H1 (cell line): ENCODE results near the gene CHST11. TPM values are rescaled to one million over a fixed set of nuclear protein-coding genes. Genes with fewer than 3 reads are reported as not detected.

Source experiments
- CTCF ChIA-PET: fragments of 300-600 bp; sonication (Branson Sonifier 250); formaldehyde crosslinking; loops from one replicate; lab custom pipeline; 2021; ENCODE audit not compliant: partially characterized antibody; lab: Charles Lee
- POLR2A ChIA-PET: fragments of 300-600 bp; sonication (Branson Sonifier 250); formaldehyde crosslinking; loops from one replicate; lab custom pipeline; 2021; ENCODE audit warnings: inconsistent platforms; ENCODE audit not compliant: partially characterized antibody; lab: Charles Lee
- DNase-seq, 2 experiments: peaks; one replicate each; pipeline versions ENCODE4 v3.0.0 to v3.0.0-alpha.2; 2010 to 2022; ENCODE audit warnings: low spot score in 2 of 2, low read depth in 1 of 2, mixed read lengths in 1 of 2
- FAIRE-seq: peaks from 2 replicates; lab custom pipeline; 2011; peaks lifted over from hg19 to GRCh38; lab: Jason Lieb, UNC
- H2AFZ ChIP-seq: 2 replicates; pipeline ENCODE4 v1.8.1; 2012; ENCODE audit warnings: low read length, inconsistent platforms
- H2AK5ac ChIP-seq: 2 replicates; pipeline ENCODE4 v1.6.1; 2013; ENCODE audit warnings: low read depth, low read length
- H2BK120ac ChIP-seq: replicated peaks from 2 replicates; pipeline ENCODE3; 2013; ENCODE audit warnings: low read depth, low read length, inconsistent platforms
- H2BK12ac ChIP-seq: 2 replicates; pipeline ENCODE4 v1.6.1; 2013; ENCODE audit warnings: low read depth, low read length
- H2BK15ac ChIP-seq: 2 replicates; pipeline ENCODE4 v1.6.1; 2013; ENCODE audit warnings: low read length
- H2BK20ac ChIP-seq: 2 replicates; pipeline ENCODE4 v1.6.1; 2013; ENCODE audit warnings: low read length
- H2BK5ac ChIP-seq: 2 replicates; pipeline ENCODE4 v1.6.1; 2013; ENCODE audit warnings: low read depth, low read length
- H3K14ac ChIP-seq: 2 replicates; pipeline ENCODE4 v1.6.1; 2013; ENCODE audit warnings: inconsistent platforms; ENCODE audit not compliant: insufficient read length
- H3K18ac ChIP-seq: 2 replicates; pipeline ENCODE4 v1.6.1; 2013; ENCODE audit warnings: low read length; ENCODE audit errors: extremely low read depth
- H3K23ac ChIP-seq: 2 replicates; pipeline ENCODE4 v1.6.1; 2013; ENCODE audit warnings: inconsistent platforms; ENCODE audit not compliant: insufficient read length
- H3K23me2 ChIP-seq: 2 replicates; pipeline ENCODE4 v1.6.1; 2013; ENCODE audit warnings: low read depth, low read length
- H3K27ac ChIP-seq: 2 replicates; pipeline ENCODE4 v1.6.1; 2011; ENCODE audit warnings: low read depth, low read length, inconsistent platforms
- H3K27me3 ChIP-seq, 4 experiments: replicated peaks in 1 of 4; 1 replicate in 1 of 4; 2 replicates in 3 of 4; pipeline versions ENCODE4 v1.6.1 to v1.8.1; 2011 to 2013; ENCODE audit warnings: low read length in 3 of 4, mild to moderate bottlenecking in 3 of 4, inconsistent platforms in 2 of 4, mixed read lengths in 2 of 4, moderate library complexity in 1 of 4; ENCODE audit not compliant: control insufficient read depth in 3 of 4, insufficient read depth in 3 of 4; ENCODE audit errors: extremely low read depth in 1 of 4
- H3K36me3 ChIP-seq, 4 experiments: 2 replicates each; pipeline versions ENCODE4 v1.6.1 to v1.8.1; 2011 to 2013; ENCODE audit warnings: mild to moderate bottlenecking in 4 of 4, low read length in 3 of 4, moderate library complexity in 2 of 4, control low read depth in 1 of 4, inconsistent platforms in 1 of 4; ENCODE audit not compliant: insufficient read depth in 4 of 4, control insufficient read depth in 2 of 4
- H3K4ac ChIP-seq: replicated peaks from 2 replicates; pipeline ENCODE3; 2013; ENCODE audit warnings: low read length, low read depth, mixed read lengths, inconsistent platforms; ENCODE audit not compliant: insufficient read length
- H3K4me1 ChIP-seq, 4 experiments: replicated peaks in 1 of 4; 1 replicate in 1 of 4; 2 replicates in 3 of 4; pipeline versions ENCODE4 v1.6.1 to v1.8.1; 2011 to 2013; ENCODE audit warnings: low read length in 3 of 4, inconsistent platforms in 2 of 4, mixed read lengths in 1 of 4; ENCODE audit not compliant: insufficient read depth in 4 of 4, control insufficient read depth in 3 of 4
- H3K4me2 ChIP-seq, 2 experiments: 2 replicates each; pipeline versions ENCODE4 v1.6.1 to v1.8.1; 2011 to 2013; ENCODE audit warnings: low read depth in 2 of 2, low read length in 2 of 2, control low read depth in 1 of 2, inconsistent platforms in 1 of 2, mild to moderate bottlenecking in 1 of 2; ENCODE audit not compliant: insufficient read depth in 1 of 2
- H3K4me3 ChIP-seq, 4 experiments: fragments of 200-600, 300-600 bp in 1 of 4; sonication (generic), shearing (Covaris generic), sonication (Bioruptor Twin) in 1 of 4; 2 replicates each; pipeline versions ENCODE4 v1.5.1 to v1.8.1; 2011 to 2016; ENCODE audit warnings: low read length in 4 of 4, low read depth in 3 of 4, control low read depth in 2 of 4, inconsistent platforms in 2 of 4, mild to moderate bottlenecking in 2 of 4, mixed read lengths in 1 of 4, moderate library complexity in 1 of 4; ENCODE audit not compliant: insufficient read depth in 2 of 4; ENCODE audit errors: extremely low read depth in 1 of 4
- H3K56ac ChIP-seq: replicated peaks from 2 replicates; pipeline ENCODE3; 2013; ENCODE audit warnings: low read depth, mild to moderate bottlenecking, mixed read lengths, low read length, inconsistent platforms; ENCODE audit not compliant: insufficient read length
- H3K79me1 ChIP-seq: 2 replicates; pipeline ENCODE4 v1.6.1; 2013; ENCODE audit warnings: low read depth, low read length, control low read depth
- H3K79me2 ChIP-seq, 2 experiments: 2 replicates each; pipeline versions ENCODE4 v1.6.1 to v1.8.1; 2012 to 2013; ENCODE audit warnings: low read length in 2 of 2, mild to moderate bottlenecking in 2 of 2, inconsistent platforms in 1 of 2; ENCODE audit not compliant: insufficient read depth in 2 of 2, control insufficient read depth in 1 of 2
- H3K9ac ChIP-seq, 4 experiments: replicated peaks in 1 of 4; 1 replicate in 1 of 4; 2 replicates in 3 of 4; pipeline versions ENCODE4 v1.6.1 to v1.8.1; 2011 to 2013; ENCODE audit warnings: low read depth in 3 of 4, low read length in 3 of 4, control low read depth in 2 of 4, mild to moderate bottlenecking in 2 of 4, moderate library complexity in 2 of 4, inconsistent platforms in 1 of 4; ENCODE audit errors: extremely low read depth in 1 of 4
- H3K9me3 ChIP-seq, 2 experiments: 2 replicates each; pipeline versions ENCODE4 v1.6.1 to v1.8.1; 2012 to 2013; ENCODE audit warnings: mild to moderate bottlenecking in 2 of 2, moderate library complexity in 2 of 2, control low read depth in 1 of 2, inconsistent platforms in 1 of 2, low read depth in 1 of 2, low read length in 1 of 2, mixed read lengths in 1 of 2; ENCODE audit not compliant: insufficient read depth in 2 of 2
- H4K20me1 ChIP-seq, 2 experiments: replicated peaks in 1 of 2; 2 replicates each; pipeline versions ENCODE3 to v1.8.1; 2011 to 2013; ENCODE audit warnings: inconsistent platforms in 2 of 2, low read length in 2 of 2, mild to moderate bottlenecking in 1 of 2; ENCODE audit not compliant: insufficient read depth in 2 of 2, control insufficient read depth in 1 of 2
- H4K5ac ChIP-seq: 2 replicates; pipeline ENCODE4 v1.6.1; 2013; ENCODE audit warnings: low read length, low read depth, mixed read lengths, inconsistent platforms; ENCODE audit not compliant: insufficient read length
- H4K8ac ChIP-seq: 2 replicates; pipeline ENCODE4 v1.8.0; 2013; ENCODE audit warnings: mild to moderate bottlenecking, moderate library complexity, low read length, inconsistent platforms; ENCODE audit not compliant: insufficient read depth; ENCODE audit errors: extremely low read depth
- H4K91ac ChIP-seq: replicated peaks from 2 replicates; pipeline ENCODE3; 2013; ENCODE audit warnings: low read length, mixed read lengths, inconsistent platforms; ENCODE audit not compliant: insufficient read length
- BCL11A ChIP-seq, 2 experiments: IDR thresholded peaks; one replicate each; pipeline ENCODE4 v1.6.1; 2011; ENCODE audit warnings: low read depth in 2 of 2, low read length in 2 of 2, mild to moderate bottlenecking in 2 of 2
- CHD2 ChIP-seq: IDR thresholded peaks from 2 replicates; pipeline ENCODE4 v1.6.1; 2012; ENCODE audit warnings: low read length, improper control_type of control experiment
- TEAD4 ChIP-seq: IDR thresholded peaks from 2 replicates; pipeline ENCODE4 v1.6.1; 2012; ENCODE audit warnings: low read depth, low read length, inconsistent platforms, mixed read lengths
- WGBS, 2 experiments: shearing (Covaris generic) in 1 of 2; methylation state at CpG; one replicate each; pipeline versions ENCODE4 v1.1.6 to v1.1.7; 2013 to 2015; ENCODE audit warnings: low lambda C conversion rate in 2 of 2, mixed read lengths in 2 of 2, inconsistent platforms in 1 of 2, low coverage in 1 of 2, missing lambda C conversion rate in 1 of 2; ENCODE audit not compliant: insufficient replicate concordance in 2 of 2, insufficient coverage in 1 of 2, insufficient read length in 1 of 2; ENCODE audit errors: extremely low coverage in 1 of 2, missing lambda C conversion rate in 1 of 2; 5-methylcytosine and 5-hydroxymethylcytosine counted together
- polyA plus RNA-seq, 7 experiments: library from polyadenylated mRNA; depleted of rRNA in 3 of 7; stranded (reverse) in 5 of 7; unstranded in 2 of 7; fragments of >200 nt in 5 of 7; fragments of 200-250 nt in 2 of 7; gene quantifications; 1 replicate in 5 of 7; 2 replicates in 1 of 7; 4 replicates in 1 of 7; pipeline versions ENCODE4 v1.2.1 to v1.2.3, GENCODE V29; 2011 to 2013; ENCODE audit warnings: missing spikeins in 2 of 7, mixed read lengths in 2 of 7
- total RNA-seq: library from RNA; stranded (reverse); fragmentation: NEBNext Ultra II Directional; extraction: Animal tissue kit (Norgen Biotek cat#: 25700); gene quantifications from 2 replicates; pipeline ENCODE4 v1.2.1, GENCODE V29; 2021

CHST11 gene
- total and polyA plus RNA-seq, 2 of the 8 experiments (the other 6 are each of a cell fraction or from before 2014, with no cell fraction given), result 14.4 to 20.8 TPM

DNA sequence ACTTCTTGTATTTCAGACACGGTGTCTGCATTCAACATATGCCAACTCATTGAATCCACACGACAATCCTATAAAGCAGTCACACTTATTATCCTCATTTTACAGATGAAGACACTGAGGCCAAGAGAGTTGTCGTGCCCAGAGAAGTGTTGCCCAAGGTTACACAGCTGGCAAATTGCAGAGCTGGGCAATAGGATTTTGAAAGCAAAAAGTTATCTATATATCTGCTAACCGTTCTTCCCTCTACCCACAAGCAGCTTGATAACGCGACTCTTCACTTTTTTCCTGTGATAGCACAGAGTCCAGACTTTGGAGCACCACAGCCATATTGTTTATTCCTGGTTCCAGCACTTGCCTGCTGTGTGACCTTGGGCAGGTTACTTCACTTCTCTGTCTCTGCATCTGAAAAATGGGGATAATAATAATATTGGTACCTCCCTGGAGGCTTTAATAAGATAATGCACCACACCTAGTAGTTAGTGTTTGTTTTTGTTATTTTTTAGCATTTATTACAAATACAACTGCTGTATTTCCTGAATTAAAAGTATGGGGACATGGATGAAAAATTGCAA, 82.2 kb downstream of the CHST11 start:
- no peaks in the 10 kb centered on the region for H3K27me3 ChIP-seq
- no peak overlapping the region for H3K4me3 ChIP-seq
- H2BK20ac ChIP-seq, result no peak overlapping the region
- H3K9me3 ChIP-seq, result no peaks in the 10 kb centered on the region
- POLR2A ChIA-PET, result no interaction called here
- H4K20me1 ChIP-seq, result peaks cover 2 to 6% of the 10 kb centered on the region in 2 experiments
- DNase-seq (no peak), FAIRE-seq (no peak)
- no peak overlapping the region for H2BK15ac ChIP-seq
- H3K23ac ChIP-seq, result no peak overlapping the region
- no peak overlapping the region for H3K14ac ChIP-seq
- no peak overlapping the region for H4K8ac ChIP-seq
- no peaks in the 10 kb centered on the region for H3K23me2 ChIP-seq
- H3K18ac ChIP-seq, result no peak overlapping the region
- H4K91ac ChIP-seq, result no peak overlapping the region
- H2AFZ ChIP-seq, result no peak overlapping the region
- peak overlapping the region in 1 of 4 experiments; percentile 34; a peak in 1 of 7 replicates for H3K9ac ChIP-seq
- H3K79me1 ChIP-seq, result peaks cover 2% of the 10 kb centered on the region
- H4K5ac ChIP-seq, result no peak overlapping the region
- peaks cover 0 to 3% of the 10 kb centered on the region in 2 experiments; a peak in 1 of 4 replicates for H3K79me2 ChIP-seq
- H2BK120ac ChIP-seq, result no peak overlapping the region
- no peak overlapping the region for H3K4ac ChIP-seq
- H3K4me2 ChIP-seq, result no peak overlapping the region
- H2BK12ac ChIP-seq, result no peak overlapping the region
- CTCF ChIA-PET, result no interaction called here
- no peak for TF ChIP-seq CHD2
- no peak for TF ChIP-seq BCL11A (IDR thresholded peaks at IDR 0.05; ENCODE audit: low read depth in 2 of 2, low read length in 2 of 2)
- TF ChIP-seq TEAD4, result no peak
- no peaks in the 10 kb centered on the region for H3K36me3 ChIP-seq
- peaks cover 2 to 18% (median 8%) of the 10 kb centered on the region in 4 experiments; a peak in 5 of 7 replicates for H3K4me1 ChIP-seq
- no peak overlapping the region for H3K56ac ChIP-seq
- WGBS, 2 experiments, result 93% methylated on average over 6 of the region's 6 CpGs; no CpG with 5 or more reads in 1 of the 2 experiments
- H3K27ac ChIP-seq, result no peak overlapping the region
- no peak overlapping the region for H2BK5ac ChIP-seq
- no peak overlapping the region for H2AK5ac ChIP-seq
